Thyroid gland (tissue), 4 donors: ENCODE measurements around the gene TBX3.

Experiments used
- CTCF ChIP-seq, 6 experiments: fragments of 200-600 bp in 3 of 6; fragments of 450-650 bp in 3 of 6; sonication (generic) in 3 of 6; IDR thresholded peaks; one replicate each; pipeline ENCODE4 v1.5.1; 2016 to 2019; ENCODE audit warnings: antibody characterized with exemption in 6 of 6, mild to moderate bottlenecking in 2 of 6, inconsistent platforms in 1 of 6, moderate library complexity in 1 of 6
- POLR2A ChIP-seq, 2 donors: fragments of 450-650 bp; IDR thresholded peaks; one replicate each; pipeline ENCODE4 v1.6.1; 2017; ENCODE audit warnings: antibody characterized with exemption in 2 of 2, mild to moderate bottlenecking in 2 of 2, moderate library complexity in 1 of 2

- TF ChIP-seq CTCF (IDR thresholded peaks at IDR 0.05) (no peak), POLR2A (IDR thresholded peaks at IDR 0.05) (peak in 1 of 2 donors; percentile 64)
These were observed 14.7 kb upstream of the TBX3 start for GRCh38 chr12:114698566-114699163.
